ENCODE data around the gene PLCB4. TPM values are rescaled to one million over a fixed set of nuclear protein-coding genes. Genes with fewer than 3 reads are reported as not detected.

PLCB4 gene
- total RNA-seq, 1 experiment from 2014 or later = 10.1 TPM

- H3K56ac ChIP-seq (ENCODE audit: insufficient read length, low read depth, low read length) = no peak overlapping the region
- no peaks in the 10 kb centered on the region for H3K9me3 ChIP-seq (ENCODE audit: control insufficient read depth, low read depth, low read length)
- H3K27me3 Mint-ChIP-seq (ENCODE audit: low read depth) = no peaks in the 10 kb centered on the region
- no peak overlapping the region for H2BK20ac ChIP-seq (ENCODE audit: low read depth, low read length, poor library complexity, severe bottlenecking)
- no peak overlapping the region for H2BK120ac ChIP-seq (ENCODE audit: low read depth, low read length, poor library complexity, severe bottlenecking)
- no peaks in the 10 kb centered on the region for H3K79me2 ChIP-seq (ENCODE audit: insufficient read depth, low read length)
- no peak overlapping the region for H3K23ac ChIP-seq (ENCODE audit: insufficient read length, low read depth, low read length)
- H3K23me2 ChIP-seq (ENCODE audit: insufficient read length, low read depth, low read length, poor library complexity, severe bottlenecking) = no peaks in the 10 kb centered on the region
- no peaks in the 10 kb centered on the region for H3K4me1 ChIP-seq (ENCODE audit: insufficient read depth, low read length)
- DNase-seq = no peak
- no peak for TF ChIP-seq CTCF (conservative IDR thresholded peaks at IDR 0.05)
- H3K27ac Mint-ChIP-seq = no peak overlapping the region
- no peak overlapping the region for H3K4ac ChIP-seq (ENCODE audit: low read depth, low read length)
- H3K27ac ChIP-seq (ENCODE audit: insufficient read length, low read depth, low read length) = no peak overlapping the region
- H3K9ac ChIP-seq (ENCODE audit: extremely low read depth, insufficient read length, low read length) = no peak overlapping the region
- no peak overlapping the region for H3K4me2 ChIP-seq (ENCODE audit: insufficient read depth, insufficient read length, low read length)
- no peak overlapping the region for H3K18ac ChIP-seq (ENCODE audit: insufficient read length, low read depth, low read length)
- H3K4me3 Mint-ChIP-seq = no peak overlapping the region
- H3K14ac ChIP-seq (ENCODE audit: insufficient read depth, low read length) = no peak overlapping the region
- no peak overlapping the region for H2BK15ac ChIP-seq (ENCODE audit: low read depth, low read length)
- H4K20me1 ChIP-seq (ENCODE audit: control insufficient read depth, insufficient read depth, insufficient read length) = no peaks in the 10 kb centered on the region
- peaks cover 18 to 39% (median 21%) of the 10 kb centered on the region in 3 experiments for H3K36me3 Mint-ChIP-seq (ENCODE audit: insufficient read depth in 1 of 3, low read depth in 3 of 3)
- no peak overlapping the region for H2BK12ac ChIP-seq (ENCODE audit: insufficient read length, low read depth, low read length)
- H4K8ac ChIP-seq (replicated peaks; ENCODE audit: insufficient read length, low read depth, low read length) = no peak overlapping the region
- no CpG with 5 or more reads among the region's 4 CpGs for WGBS (ENCODE audit: extremely low coverage, insufficient read length, low lambda C conversion rate)
- no peak overlapping the region for H2BK5ac ChIP-seq (ENCODE audit: insufficient read length, low read length)
- H3K79me1 ChIP-seq (ENCODE audit: insufficient read depth, low read depth, low read length, poor library complexity, severe bottlenecking) = no peaks in the 10 kb centered on the region
- H2AK5ac ChIP-seq (ENCODE audit: insufficient read length, low read length) = no peak overlapping the region
- H3K27me3 ChIP-seq (ENCODE audit: insufficient read depth, low read length) = no peaks in the 10 kb centered on the region
- H3T11ph ChIP-seq (ENCODE audit: low read length) = no peak overlapping the region
- H3K9me3 Mint-ChIP-seq = peaks cover 22 to 26% of the 10 kb centered on the region in 2 experiments
- peaks cover 0 to 3% of the 10 kb centered on the region in 2 experiments; a peak in 2 of 4 replicates for H3K4me1 Mint-ChIP-seq
- H2AFZ ChIP-seq (ENCODE audit: low read length) = no peak overlapping the region
- no peak overlapping the region for H4K91ac ChIP-seq (ENCODE audit: insufficient read length, low read depth, low read length)
- no peak overlapping the region for H4K5ac ChIP-seq (ENCODE audit: insufficient read length, low read depth, low read length)
Observed at GRCh38 chr20:9149796-9150195, 80.9 kb downstream of the PLCB4 start.
